Cardiac muscle cell (in vitro differentiated cells and primary cell): ENCODE data around the gene MED12L. TPM values are rescaled to one million over a fixed set of nuclear protein-coding genes. Genes with fewer than 3 reads are reported as not detected.

Experiments used
- DNase-seq, 2 donors: peaks; one replicate each; pipeline versions ENCODE4 v3.0.0 to v3.0.0-alpha.2; 2010 to 2017; ENCODE audit warnings: low read depth in 1 of 2, low spot score in 1 of 2
- H3K27ac ChIP-seq: fragments of 200-600 bp; sonication (generic); 2 replicates; pipeline ENCODE4 v1.5.1; 2016
- H3K27me3 ChIP-seq: fragments of 200-600 bp; sonication (generic); 2 replicates; pipeline ENCODE4 v1.6.0; 2016; ENCODE audit warnings: control low read depth
- H3K36me3 ChIP-seq: fragments of 200-600 bp; sonication (generic); 2 replicates; pipeline ENCODE4 v1.5.1; 2016; ENCODE audit warnings: control low read depth
- H3K4me1 ChIP-seq: fragments of 200-600 bp; sonication (generic); 2 replicates; pipeline ENCODE4 v1.8.1; 2017; ENCODE audit warnings: low read depth, mild to moderate bottlenecking, mixed run types
- H3K4me3 ChIP-seq: fragments of 200-600 bp; sonication (generic); 2 replicates; pipeline ENCODE4 v1.5.1; 2016; ENCODE audit warnings: mild to moderate bottlenecking
- H3K9me3 ChIP-seq: fragments of 200-600 bp; sonication (generic); 2 replicates; pipeline ENCODE4 v1.5.1; 2017; ENCODE audit warnings: low read depth, mild to moderate bottlenecking, control low read depth
- polyA plus RNA-seq: library from polyadenylated mRNA; unstranded; fragments of >200 nt; fragmentation: Nextera tagmentation; extraction: Ambion mirVana; gene quantifications from 2 replicates; pipeline ENCODE4 v1.2.1, GENCODE V29; 2016
- total RNA-seq: library from RNA; depleted of rRNA; stranded (reverse); fragments of >200 nt; gene quantifications from 2 replicates; pipeline ENCODE4 v1.2.3, GENCODE V29; 2016
- TF ChIP-seq, protein P1 (sequence below): IDR thresholded peaks from 2 replicates; pipeline ENCODE4 v1.5.1; 2012; ENCODE audit warnings: low read depth, mild to moderate bottlenecking, low read length

Gene MED12L
- total and polyA plus RNA-seq, 2 experiments from 2014 or later = 1.9 to 6.9 TPM

DNA sequence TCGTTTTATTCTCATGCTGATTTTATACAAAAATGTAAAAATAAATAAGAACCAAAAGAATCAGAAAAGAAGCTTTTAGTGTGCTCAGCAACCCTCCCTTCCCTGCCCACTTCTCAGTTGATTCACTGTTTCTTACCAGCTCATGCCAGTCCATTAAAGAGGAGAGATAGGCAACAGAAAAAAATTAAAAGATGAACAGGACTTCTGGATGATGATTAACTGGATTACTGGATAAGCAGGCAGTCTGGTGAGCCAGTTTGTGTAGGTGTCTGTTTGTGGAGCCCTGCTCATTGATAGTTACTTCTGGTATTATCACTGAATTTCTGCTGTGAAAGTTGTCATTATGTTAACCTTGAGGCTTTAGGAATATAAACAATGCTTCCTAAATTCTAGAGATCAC, 132.7 kb downstream of the MED12L start:
- no peak for DNase-seq
- Histone ChIP-seq H3K4me3 (no peak overlapping the region), H3K9me3 (no peaks in the 10 kb centered on the region), H3K27me3 (no peaks in the 10 kb centered on the region), H3K4me1 (peaks cover 39% of the 10 kb centered on the region), H3K27ac (no peak overlapping the region), H3K36me3 (no peaks in the 10 kb centered on the region)
- TF ChIP-seq, protein P1, sequence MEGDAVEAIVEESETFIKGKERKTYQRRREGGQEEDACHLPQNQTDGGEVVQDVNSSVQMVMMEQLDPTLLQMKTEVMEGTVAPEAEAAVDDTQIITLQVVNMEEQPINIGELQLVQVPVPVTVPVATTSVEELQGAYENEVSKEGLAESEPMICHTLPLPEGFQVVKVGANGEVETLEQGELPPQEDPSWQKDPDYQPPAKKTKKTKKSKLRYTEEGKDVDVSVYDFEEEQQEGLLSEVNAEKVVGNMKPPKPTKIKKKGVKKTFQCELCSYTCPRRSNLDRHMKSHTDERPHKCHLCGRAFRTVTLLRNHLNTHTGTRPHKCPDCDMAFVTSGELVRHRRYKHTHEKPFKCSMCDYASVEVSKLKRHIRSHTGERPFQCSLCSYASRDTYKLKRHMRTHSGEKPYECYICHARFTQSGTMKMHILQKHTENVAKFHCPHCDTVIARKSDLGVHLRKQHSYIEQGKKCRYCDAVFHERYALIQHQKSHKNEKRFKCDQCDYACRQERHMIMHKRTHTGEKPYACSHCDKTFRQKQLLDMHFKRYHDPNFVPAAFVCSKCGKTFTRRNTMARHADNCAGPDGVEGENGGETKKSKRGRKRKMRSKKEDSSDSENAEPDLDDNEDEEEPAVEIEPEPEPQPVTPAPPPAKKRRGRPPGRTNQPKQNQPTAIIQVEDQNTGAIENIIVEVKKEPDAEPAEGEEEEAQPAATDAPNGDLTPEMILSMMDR = no peak

DNA sequence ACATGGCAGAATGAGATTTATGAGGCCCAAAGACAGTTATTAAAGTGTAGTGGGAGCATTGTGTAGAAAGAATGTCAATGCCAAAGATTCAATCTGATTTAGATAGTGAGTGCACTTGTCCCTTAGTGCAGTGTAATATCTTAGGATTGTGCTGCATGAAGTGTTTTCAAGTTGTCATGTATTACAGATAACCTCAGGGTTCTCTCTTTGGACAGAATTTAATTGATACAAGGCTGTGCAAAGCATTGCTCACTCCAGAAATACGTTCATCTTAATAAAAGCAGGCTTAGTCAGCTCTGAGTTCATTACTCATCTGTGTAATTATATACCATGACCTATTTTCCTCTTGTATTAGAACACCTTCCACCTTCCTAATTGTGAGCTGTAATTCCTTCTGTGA, 133.6 kb downstream of the MED12L start:
- Histone ChIP-seq H3K27ac (peak overlapping the region; percentile 66), H3K9me3 (no peaks in the 10 kb centered on the region)

DNA sequence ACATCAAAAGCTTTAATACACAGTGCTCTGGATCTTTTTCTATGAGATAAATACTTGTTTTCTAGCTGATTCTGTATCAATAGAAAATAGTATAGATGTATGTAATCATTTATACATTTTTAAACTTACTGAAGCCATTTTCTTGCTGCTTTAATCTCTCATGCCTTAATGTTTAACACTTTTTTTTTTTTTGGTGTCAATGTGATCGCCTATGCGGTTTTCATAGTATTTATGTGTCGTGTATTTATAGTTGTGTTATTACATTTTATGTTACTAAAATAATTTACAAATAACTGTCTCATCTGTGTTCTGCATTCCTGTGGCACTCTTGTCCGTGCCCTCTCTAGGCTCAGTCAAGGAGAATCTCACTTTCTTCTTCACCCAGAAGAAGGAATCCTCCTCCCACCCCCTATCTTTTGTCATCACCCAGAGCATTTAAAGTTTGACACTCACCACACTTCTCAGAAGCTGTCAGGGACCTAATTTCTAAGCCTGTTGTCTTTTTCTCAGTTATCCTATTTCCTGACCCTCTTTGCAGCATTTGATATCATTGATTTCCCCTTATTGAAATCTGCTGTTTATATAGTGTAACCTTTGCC, 138.9 kb downstream of the MED12L start:
- H3K36me3 ChIP-seq = no peaks in the 10 kb centered on the region
- no peak overlapping the region for H3K4me3 ChIP-seq
- TF ChIP-seq, protein P1 = no peak
- no peak for DNase-seq
- no peaks in the 10 kb centered on the region for H3K27me3 ChIP-seq
- H3K4me1 ChIP-seq = peaks cover 37% of the 10 kb centered on the region
- no peaks in the 10 kb centered on the region for H3K9me3 ChIP-seq
- no peak overlapping the region for H3K27ac ChIP-seq

More for the DNA sequence above, 133.6 kb downstream of the MED12L start:
- H3K27me3 ChIP-seq = no peaks in the 10 kb centered on the region
- H3K36me3 ChIP-seq = no peaks in the 10 kb centered on the region
- peak; percentile 19 to 21 for DNase-seq
- H3K4me1 ChIP-seq = peaks cover 43% of the 10 kb centered on the region
- no peak overlapping the region for H3K4me3 ChIP-seq
- TF ChIP-seq, protein P1 = no peak

- H3K36me3 ChIP-seq = no peaks in the 10 kb centered on the region
- no peak for DNase-seq
- no peaks in the 10 kb centered on the region for H3K27me3 ChIP-seq
- H3K27ac ChIP-seq = peak overlapping the region; percentile 34
- TF ChIP-seq, protein P1 = no peak
- no peak overlapping the region for H3K4me3 ChIP-seq
- H3K4me1 ChIP-seq = peaks cover 33% of the 10 kb centered on the region
- no peaks in the 10 kb centered on the region for H3K9me3 ChIP-seq
These were observed 139.8 kb downstream of the MED12L start for GRCh38 chr3:151225040-151225975.

DNA sequence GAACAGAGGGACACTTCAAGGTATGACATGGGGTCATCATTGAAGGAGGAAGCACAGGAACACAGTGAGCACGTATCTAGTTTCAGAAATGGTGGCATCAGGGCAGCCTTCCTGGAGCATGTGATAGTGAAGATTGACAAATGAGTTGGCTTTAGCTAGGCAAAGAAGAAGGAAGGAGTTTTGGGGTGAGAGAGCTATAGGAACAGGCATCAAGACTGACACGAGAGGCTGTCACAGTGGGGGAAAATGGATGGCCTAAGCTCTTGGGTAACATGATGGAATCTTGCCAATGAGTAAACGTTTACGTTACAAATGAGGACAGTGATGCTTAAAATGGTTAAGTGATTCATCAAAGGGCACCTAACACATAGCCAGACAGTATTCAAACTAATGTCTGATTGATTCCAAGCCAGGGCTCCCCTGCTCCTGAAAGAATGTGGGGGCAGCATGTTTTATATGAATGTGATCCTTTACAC, 140.7 kb downstream of the MED12L start:
- H3K36me3 ChIP-seq = no peaks in the 10 kb centered on the region
- H3K4me3 ChIP-seq = no peak overlapping the region
- DNase-seq = peak in 1 of 2 donors; percentile 82
- TF ChIP-seq, protein P1 = no peak
- peaks cover 33% of the 10 kb centered on the region for H3K4me1 ChIP-seq
- H3K27me3 ChIP-seq = no peaks in the 10 kb centered on the region
- H3K27ac ChIP-seq = no peak overlapping the region
- no peaks in the 10 kb centered on the region for H3K9me3 ChIP-seq
